GM18520 (cell line): ENCODE measurements around the gene CD27.
"Not testable (repeated sequence)": the region's sequence is repeated elsewhere in the genome, so short reads cannot be mapped to it uniquely, and the experiment has no call there.

ENCODE experiments used
- ATAC-seq: cut with Tn5 transposase; IDR thresholded peaks from one replicate; pipeline ENCODE4 v1.9.1; 2021; ENCODE audit not compliant: unreplicated experiment

Gene CD27

GRCh38 chr12:6461401-6462233, 16.9 kb downstream of the CD27 start:
- peak; percentile 63 for ATAC-seq

- ATAC-seq = no peak
These were observed 17.7 kb downstream of the CD27 start for GRCh38 chr12:6462234-6462995.

DNA sequence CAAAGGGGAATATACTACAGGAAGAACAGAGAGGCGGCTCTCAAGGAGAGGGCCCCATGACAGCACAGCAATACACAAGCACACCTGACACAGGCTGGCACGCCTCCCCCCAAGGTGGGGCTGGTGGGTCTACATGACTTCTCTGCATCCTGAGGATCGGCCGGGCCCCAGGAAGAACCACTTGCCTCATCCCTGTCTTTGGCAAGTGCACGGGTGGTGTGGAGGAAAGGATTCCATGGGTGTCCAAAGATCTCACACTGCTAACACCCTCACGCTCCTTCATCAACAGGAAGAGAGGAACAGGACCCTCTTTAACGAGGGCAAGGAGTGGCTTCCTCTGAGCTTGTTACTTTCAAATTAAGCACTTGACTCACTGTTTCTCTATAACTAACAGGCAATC, 18.5 kb downstream of the CD27 start:
- no peak for ATAC-seq

DNA sequence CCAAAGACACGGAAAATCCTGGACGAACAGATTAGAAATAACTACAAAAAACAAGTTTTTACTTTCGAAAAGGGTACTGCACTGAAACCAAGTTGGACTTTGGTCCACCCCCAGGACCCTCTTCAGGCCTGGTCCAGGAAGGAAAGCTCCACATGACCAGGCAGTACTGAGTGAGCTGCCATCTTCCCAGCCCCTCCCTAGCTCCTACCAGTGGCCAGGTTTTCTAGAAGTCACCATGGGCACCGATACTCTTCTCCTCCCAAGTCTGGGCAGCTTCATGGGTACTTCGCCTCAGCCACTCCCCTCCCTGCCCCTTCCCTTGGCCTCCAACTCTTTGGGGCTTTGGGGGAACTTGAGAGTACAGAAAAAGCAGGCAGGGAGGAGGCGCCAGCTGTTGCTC, 19.1 kb downstream of the CD27 start:
- no peak for ATAC-seq

GRCh38 chr12:6464531-6464930, 19.8 kb downstream of the CD27 start:
- ATAC-seq = no peak

DNA sequence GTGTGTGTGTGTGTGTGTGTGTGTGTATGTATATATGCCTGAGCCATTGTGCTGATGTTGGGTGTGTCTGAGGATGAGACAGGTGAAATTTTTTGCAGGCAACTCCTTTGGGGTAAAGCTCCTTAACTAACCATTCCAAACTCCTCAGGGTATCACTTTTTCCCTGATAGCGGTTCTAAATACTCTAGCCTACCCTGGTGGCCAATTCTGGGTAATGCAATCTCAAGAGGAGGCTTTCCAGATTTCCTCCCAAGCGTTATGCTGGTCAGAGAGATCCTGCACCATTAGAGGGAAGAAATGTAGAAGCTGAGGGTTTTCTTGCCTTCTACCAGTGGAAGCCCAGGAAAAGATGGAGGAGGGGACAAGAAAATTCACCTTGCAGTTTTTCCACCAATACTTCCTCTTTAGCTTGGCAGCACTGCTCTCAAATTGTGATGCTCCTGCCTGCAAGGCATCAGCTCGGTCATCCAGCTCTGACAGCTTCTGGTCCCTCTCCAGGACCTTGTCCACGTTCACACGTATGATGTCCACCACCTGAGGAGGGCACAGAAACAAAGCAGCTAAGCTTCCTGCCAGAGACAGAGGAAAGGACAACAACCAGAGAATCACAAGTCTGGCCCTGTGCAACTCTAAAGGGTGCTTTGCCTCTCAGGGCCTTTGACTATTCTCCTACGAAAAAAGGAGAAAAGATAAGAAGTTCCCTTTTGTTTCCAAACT, 20.9 kb downstream of the CD27 start:
- no peak for ATAC-seq

DNA sequence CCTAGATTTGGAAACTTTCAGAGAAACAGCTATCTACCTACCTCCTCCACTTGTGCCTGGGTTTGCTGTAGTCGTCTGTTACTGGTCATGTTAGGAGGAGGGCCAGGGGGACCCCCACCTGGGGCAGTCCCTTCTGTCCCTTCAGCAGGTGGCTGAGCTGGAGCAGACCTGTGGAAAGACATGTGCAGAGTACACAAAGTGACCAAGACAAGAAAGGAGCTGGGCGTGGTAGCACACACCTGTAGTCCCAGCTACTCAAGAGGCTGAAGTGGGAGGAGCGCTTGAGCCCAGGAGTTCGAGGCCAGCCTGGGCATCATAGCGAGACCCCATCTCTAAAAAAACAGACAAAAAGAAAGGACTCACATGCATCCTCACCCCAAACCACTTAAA, 21.4 kb downstream of the CD27 start:
- no peak for ATAC-seq

DNA sequence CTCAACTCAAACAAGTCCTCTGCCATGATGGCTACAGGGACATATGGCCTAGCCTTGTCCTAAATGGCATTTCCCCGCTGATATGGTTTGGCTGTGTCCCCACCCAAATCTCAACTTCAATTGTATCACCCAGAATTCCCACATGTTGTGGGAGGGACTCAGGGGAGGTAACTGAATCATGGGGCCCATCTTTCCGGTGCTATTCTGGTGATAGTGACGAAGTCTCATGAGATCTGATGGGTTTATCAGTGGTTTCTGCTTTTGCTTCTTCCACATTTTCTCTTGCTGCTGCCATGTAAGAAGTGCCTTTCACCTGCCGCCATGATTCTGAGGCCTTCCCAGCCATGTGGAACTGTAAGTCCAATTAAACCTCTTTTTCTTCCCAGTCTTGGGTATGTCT, 22.0 kb downstream of the CD27 start:
- ATAC-seq = not testable (repeated sequence)

DNA sequence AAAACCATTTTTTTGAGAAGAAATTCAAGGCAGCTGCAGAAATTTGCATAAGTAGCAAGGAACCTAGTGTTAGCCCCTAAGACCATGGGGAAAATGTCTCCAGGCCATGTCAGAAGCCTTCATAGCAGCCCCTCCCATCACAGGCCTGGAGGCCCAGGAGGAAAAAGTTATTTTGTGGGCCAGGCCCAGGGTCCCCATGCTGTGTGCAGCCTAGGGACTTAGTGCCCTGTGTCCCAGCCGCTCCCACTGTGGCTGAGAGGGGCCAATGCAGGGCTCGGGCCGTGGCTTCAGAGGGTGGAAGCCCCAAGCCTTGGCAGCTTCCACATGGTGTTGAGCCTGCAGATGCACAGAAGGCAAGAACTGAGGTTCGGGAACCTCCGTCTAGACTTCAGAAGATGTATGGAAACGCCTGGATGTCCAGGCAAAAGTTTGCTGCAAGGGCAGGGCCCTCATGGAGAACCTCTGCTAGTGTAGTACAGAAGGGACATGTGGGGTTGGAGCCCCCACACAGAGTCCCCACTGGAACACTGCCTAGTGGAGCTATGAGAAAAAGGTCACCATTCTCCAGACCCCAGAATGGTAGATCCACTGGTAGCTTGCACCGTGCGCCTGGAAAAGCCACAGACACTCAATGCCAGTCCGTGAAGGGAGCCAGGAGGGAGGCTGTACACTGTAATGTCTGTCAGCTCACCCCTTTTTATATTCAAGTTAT, 23.0 kb downstream of the CD27 start:
- not testable (repeated sequence) for ATAC-seq

DNA sequence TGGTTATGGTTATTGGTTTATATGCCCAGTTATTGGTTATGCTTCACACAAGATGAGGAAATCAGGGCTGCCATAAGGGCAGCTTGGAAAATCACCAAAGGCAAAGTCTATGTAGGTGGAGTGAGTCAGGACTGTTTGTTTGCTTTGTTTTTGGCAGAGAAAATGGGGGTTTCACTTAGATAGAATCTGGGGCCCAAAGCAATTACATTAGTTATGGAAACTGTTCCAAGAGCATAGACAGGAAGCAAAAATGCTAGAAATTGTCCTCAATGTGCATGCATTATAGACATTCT, 23.5 kb downstream of the CD27 start:
- ATAC-seq = no peak

- ATAC-seq = no peak
These were observed 24.3 kb downstream of the CD27 start for GRCh38 chr12:6469092-6469491.

DNA sequence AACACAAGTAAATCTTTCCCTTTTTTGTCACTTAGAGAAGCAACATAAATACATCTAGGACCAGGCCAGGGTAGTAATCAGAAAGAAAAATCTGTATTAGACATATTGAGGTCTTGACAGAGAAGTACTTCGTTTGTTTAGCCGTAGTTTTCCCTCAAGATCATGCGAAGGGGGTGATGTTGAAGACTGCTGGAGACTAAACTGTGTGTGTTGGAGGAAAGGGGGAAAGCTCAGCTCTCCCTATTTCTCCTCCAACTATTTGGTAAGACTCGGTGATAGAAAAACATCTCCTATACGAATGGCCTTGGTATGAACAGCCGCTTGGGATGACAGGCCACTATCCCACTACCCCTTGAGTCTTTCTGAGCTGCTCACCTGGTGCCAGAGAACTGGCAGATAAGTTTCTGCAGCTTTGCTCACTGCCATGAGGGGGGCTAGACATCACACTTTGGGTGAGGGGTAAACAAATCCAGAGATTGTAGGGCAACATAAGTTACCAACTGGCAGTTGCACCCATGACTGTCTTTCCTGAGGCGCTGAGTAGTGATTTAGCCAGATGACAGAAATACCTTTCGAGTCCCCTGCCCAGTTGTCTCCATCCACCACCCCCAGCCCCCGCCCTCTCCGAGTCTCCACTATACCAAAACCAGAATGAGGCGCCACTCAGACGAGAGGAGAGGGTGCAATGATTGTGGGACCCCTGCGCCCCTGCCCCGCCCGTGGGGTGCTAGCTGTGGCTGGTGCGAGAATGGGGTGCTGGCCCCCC, 25.0 kb downstream of the CD27 start:
- ATAC-seq = no peak

DNA sequence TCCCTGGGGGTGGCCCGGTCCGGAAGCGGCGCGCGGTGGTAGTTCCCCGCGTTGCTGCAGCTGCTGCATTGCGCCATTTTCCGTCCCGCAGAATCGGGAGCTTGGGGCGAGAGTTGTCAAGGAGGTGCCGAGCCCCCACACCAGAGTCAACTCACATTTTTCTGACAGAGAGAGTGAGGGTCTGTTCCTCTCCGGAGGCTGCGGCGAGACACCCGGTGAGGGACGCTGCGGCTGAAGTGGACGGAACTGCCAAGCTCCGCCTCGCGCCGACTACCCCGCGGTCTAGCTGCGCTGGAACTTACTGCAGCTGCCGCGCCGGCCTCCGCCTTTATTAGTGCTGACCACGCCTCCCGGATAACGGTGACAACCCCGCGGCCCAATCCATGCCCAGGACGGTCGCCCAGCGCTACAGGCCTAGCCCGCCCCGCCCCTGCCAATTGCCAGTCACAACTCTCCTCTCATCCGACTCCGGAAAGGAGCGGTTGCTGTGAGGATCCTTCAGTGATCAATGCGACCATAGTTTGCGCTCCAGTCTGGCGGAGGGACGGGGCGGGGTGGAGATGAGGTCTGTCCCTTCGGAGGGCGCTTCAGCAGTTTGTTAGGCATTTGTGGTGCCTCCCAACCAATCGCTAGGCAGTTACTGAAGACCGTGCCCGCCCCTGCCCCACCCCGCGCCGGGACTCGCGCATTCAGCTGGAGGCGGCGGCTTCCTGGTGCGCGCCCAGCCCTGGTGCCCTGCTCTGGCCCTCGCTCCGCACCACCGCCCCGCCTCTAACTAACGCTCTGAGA, 25.8 kb downstream of the CD27 start, which contains the start of gene VAMP1:
VAMP1 (minus strand) TSS at position 303 of the 789 bp plus-strand sequence; CDS start at position 157, 146 bp downstream.
- peak; percentile 71 for ATAC-seq

DNA sequence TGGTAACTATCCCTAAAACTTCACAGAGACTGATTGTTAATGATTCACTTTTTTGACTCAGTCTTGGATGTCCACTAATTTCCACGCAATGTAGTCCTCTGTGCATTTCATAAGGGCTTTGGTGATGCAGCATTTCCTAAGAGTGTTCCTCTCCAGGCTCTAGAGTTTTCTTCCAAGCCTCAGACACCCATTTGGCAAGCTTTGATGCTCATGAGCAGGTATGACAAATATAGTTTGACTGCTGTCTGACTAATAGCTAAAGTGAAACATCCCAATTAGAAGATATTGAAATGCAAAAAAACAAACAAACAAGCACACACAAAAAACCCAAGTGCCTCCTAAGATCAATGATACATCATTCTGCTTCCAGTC, 27.2 kb downstream of the CD27 start:
- ATAC-seq = no peak

DNA sequence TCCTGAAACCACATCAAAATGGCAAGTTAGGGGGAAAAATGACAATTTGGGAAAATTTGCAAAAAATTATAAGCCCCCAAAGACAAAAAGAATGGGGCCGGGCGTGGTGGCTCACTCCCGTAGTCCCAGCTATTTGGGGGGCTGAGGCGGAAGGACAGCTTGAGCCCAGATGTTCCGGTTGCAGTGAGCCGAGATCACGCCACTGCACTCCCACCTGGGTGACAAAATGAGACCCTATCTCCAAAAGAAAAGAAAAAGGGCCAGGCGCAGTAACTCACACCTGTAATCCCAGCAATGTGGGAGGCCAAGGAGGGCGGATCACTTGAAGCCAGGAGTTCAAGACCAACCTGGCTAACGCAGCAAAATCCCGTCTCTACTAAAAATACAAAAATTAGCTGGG, 27.7 kb downstream of the CD27 start:
- no peak for ATAC-seq

GRCh38 chr12:6475233-6475975, 30.6 kb downstream of the CD27 start:
- not testable (repeated sequence) for ATAC-seq

- ATAC-seq = no peak
These were observed 31.7 kb downstream of the CD27 start for GRCh38 chr12:6476489-6476888.

- ATAC-seq = not testable (repeated sequence)
These were observed 33.0 kb downstream of the CD27 start for GRCh38 chr12:6477601-6478377.
